Nephron progenitor cell (in vitro differentiated cells): ENCODE measurements around the gene STRIP1.

ENCODE experiments used
- DNase-seq: peaks from one replicate; pipeline ENCODE4 v3.0.0; 2021
- H3K27ac Mint-ChIP-seq: 2 replicates; pipeline ENCODE4 v1.8.0; 2021; ENCODE audit warnings: mild to moderate bottlenecking, moderate library complexity, mixed read lengths
- H3K27me3 Mint-ChIP-seq: 2 replicates; pipeline ENCODE4 v1.8.0; 2021; ENCODE audit warnings: mild to moderate bottlenecking, low read depth, mixed read lengths; ENCODE audit not compliant: poor library complexity
- H3K36me3 Mint-ChIP-seq: 2 replicates; pipeline ENCODE4 v1.8.0; 2021; ENCODE audit warnings: low read depth, mixed read lengths
- H3K4me1 Mint-ChIP-seq: 2 replicates; pipeline ENCODE4 v1.8.0; 2021; ENCODE audit warnings: mixed read lengths
- H3K4me3 Mint-ChIP-seq: 2 replicates; pipeline ENCODE4 v1.8.0; 2021; ENCODE audit warnings: mild to moderate bottlenecking, moderate library complexity, mixed read lengths
- H3K9me3 Mint-ChIP-seq: 2 replicates; pipeline ENCODE4 v1.8.0; 2021; ENCODE audit warnings: mild to moderate bottlenecking, moderate library complexity, mixed read lengths
- TF ChIP-seq, protein P1 (sequence below): fragments of 200-600 bp; sonication (generic); IDR thresholded peaks from 2 replicates; pipeline ENCODE4 v1.5.0; 2021; ENCODE audit warnings: antibody characterized with exemption

Gene STRIP1

DNA sequence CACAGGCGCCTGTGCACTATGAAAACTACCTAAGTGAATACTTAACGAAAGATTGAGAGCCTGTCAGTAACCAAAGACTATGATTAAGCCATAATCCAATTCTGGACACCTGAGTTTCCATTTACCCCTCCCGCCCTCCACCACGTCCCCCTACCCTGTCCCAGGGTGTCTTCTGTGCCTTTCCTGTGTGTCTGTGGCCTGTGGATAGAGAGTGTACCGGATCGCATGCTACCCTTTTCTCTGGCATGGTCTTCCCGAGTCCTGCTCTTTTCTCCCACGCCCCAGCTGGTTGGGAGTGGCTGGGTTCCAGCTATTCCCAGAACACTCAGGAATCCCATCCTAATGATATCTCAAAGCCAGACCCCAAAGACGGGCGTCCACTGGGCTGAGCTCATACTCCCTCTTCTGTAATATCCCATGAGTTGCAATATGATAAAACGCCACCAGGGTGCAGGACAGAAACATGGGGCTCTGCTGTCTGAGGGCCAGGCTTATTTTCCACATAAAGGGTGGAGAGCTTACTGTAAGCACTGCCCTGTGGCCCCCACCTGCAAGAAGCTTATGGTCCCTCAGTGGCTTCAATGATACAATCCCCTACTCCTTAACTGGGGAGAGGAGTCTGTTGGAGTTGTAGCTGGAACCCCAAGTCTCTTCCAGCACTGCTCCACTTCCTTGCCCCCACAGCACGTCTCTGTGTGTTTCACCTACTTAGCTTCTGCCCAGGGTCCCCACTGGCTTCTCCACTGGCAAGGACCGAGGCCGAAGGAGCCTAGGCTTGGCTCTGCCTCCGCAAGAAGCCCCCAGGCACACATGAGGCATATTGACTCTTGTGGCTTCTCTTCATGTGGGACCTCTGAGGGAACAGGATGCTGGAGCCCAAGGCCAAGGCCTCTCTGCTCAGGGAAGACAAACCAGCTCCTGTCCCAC, 53.7 kb downstream of the STRIP1 start:
- no peaks in the 10 kb centered on the region for H3K36me3 Mint-ChIP-seq
- H3K27me3 Mint-ChIP-seq = peaks cover 84% of the 10 kb centered on the region
- DNase-seq = peak; percentile 64
- H3K27ac Mint-ChIP-seq = no peak overlapping the region
- H3K4me1 Mint-ChIP-seq = peaks cover 47% of the 10 kb centered on the region
- H3K4me3 Mint-ChIP-seq = no peak overlapping the region
- TF ChIP-seq, protein P1, sequence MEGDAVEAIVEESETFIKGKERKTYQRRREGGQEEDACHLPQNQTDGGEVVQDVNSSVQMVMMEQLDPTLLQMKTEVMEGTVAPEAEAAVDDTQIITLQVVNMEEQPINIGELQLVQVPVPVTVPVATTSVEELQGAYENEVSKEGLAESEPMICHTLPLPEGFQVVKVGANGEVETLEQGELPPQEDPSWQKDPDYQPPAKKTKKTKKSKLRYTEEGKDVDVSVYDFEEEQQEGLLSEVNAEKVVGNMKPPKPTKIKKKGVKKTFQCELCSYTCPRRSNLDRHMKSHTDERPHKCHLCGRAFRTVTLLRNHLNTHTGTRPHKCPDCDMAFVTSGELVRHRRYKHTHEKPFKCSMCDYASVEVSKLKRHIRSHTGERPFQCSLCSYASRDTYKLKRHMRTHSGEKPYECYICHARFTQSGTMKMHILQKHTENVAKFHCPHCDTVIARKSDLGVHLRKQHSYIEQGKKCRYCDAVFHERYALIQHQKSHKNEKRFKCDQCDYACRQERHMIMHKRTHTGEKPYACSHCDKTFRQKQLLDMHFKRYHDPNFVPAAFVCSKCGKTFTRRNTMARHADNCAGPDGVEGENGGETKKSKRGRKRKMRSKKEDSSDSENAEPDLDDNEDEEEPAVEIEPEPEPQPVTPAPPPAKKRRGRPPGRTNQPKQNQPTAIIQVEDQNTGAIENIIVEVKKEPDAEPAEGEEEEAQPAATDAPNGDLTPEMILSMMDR = peak; percentile 63
- no peaks in the 10 kb centered on the region for H3K9me3 Mint-ChIP-seq

DNA sequence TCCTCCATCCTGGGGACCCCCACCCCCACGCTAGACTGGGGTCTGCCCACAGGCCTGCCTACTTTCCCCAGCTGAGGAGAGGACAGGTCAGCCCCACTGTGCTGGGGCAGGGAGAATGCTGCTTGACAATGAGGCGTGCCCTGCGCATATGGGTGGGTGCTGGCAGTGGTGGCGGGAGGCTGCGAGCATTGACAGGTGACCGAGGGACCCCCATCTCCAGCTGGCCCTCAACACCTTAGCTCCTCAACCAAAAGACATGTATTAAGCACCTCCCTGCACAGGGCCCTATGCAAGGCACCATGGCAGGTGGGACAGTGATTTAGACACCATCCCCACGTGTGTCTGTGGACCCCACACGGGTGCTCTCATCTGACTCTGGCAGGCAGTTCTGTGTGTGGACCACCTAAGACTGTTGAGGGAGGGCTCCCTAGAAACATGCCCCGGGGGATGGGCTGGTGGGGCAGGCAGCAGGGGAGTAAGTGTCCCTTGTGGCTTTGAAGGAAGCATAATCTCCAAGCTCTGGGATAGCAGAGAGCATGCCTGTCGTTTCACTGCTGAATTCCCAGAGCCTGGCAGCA, 54.4 kb downstream of the STRIP1 start:
- Mint-ChIP-seq H3K27me3 (peaks cover 84% of the 10 kb centered on the region), H3K36me3 (no peaks in the 10 kb centered on the region), H3K9me3 (no peaks in the 10 kb centered on the region), H3K27ac (no peak overlapping the region), H3K4me3 (no peak overlapping the region), H3K4me1 (peaks cover 40% of the 10 kb centered on the region)
- no peak for DNase-seq
- TF ChIP-seq, protein P1 = no peak

DNA sequence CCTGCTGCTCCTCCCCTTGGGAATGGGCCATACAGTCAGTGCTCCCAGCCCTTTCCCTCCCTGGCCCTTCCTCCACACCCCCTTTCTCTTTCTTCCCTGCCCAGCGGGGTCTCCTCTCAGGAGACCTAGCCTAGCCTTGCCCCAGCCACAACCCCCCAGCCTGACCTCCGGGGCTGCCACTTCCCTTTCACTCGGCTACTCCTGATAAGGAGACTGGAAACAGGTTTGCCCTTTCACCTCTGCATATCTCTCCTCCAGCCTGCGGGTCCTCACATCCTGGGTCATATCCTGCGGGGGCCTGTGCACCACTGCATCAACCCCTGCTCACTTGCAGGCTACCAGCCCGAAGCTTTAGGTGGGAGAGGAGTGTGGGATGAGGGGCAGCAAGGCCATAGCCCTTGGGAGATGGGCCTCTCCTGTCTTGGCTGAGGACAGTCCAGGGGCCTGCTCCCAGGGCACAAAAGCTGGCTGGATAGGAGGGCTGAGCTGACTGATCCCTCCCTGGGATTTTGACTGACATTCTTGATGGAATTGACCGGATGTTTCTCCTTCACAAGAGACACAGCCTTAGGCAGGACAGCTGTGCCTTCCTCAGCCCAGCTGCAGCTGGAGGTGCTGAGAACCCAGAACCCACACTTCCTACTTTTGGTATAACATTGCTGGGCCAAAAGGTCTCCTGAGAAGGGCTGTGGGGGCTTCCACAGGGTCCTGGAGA, 55.3 kb downstream of the STRIP1 start:
- peaks cover 80% of the 10 kb centered on the region for H3K27me3 Mint-ChIP-seq
- H3K27ac Mint-ChIP-seq = no peak overlapping the region
- H3K4me3 Mint-ChIP-seq = no peak overlapping the region
- no peak for DNase-seq
- peaks cover 39% of the 10 kb centered on the region for H3K4me1 Mint-ChIP-seq
- no peaks in the 10 kb centered on the region for H3K36me3 Mint-ChIP-seq
- TF ChIP-seq, protein P1 = no peak
- H3K9me3 Mint-ChIP-seq = peaks cover 6% of the 10 kb centered on the region

DNA sequence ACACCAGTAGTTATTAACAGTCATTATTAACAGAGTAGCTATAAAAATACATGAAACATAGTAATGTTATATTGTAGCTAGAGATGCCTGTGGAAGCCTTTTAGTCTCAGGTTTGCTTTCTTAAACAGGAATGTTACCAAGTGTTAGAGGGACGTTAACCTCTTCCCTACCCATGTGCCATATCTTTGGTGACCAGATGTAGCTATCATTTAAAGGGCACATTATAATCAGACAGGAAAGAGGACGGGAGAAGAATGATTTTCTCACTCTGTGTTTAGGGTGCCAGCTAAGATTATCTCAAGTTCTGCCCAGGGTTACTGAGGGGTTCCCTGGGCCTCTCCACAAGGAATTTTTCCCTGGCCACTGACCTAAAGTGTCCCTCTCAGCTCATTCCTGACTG, 57.0 kb downstream of the STRIP1 start:
- no peak overlapping the region for H3K27ac Mint-ChIP-seq
- no peak overlapping the region for H3K4me3 Mint-ChIP-seq
- peaks cover 74% of the 10 kb centered on the region for H3K27me3 Mint-ChIP-seq
- H3K9me3 Mint-ChIP-seq = peaks cover 6% of the 10 kb centered on the region
- TF ChIP-seq, protein P1 = no peak
- H3K4me1 Mint-ChIP-seq = peaks cover 22% of the 10 kb centered on the region
- DNase-seq = no peak
- H3K36me3 Mint-ChIP-seq = no peaks in the 10 kb centered on the region

DNA sequence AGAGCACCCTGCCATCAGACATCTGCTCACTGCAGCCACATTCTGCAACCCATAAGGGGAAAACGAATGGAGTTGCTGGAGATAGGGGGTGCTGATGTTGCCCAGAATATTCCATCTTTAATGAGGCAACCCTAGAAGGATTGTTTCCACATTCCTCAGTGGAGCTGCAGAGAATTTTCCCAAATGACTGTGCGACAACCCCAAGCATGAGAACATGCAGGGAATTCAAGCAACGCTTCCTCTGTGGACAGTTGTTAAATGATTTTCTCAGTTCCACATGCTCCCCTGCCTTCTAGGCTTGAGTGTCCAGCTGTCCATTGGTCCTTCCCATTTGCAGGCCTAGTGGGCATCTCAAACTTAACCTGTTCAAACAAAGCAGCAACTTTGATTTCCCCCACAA, 57.4 kb downstream of the STRIP1 start:
- no peak overlapping the region for H3K27ac Mint-ChIP-seq
- TF ChIP-seq, protein P1 = no peak

More for the DNA sequence above, 57.4 kb downstream of the STRIP1 start:
- no peaks in the 10 kb centered on the region for H3K36me3 Mint-ChIP-seq
- peaks cover 6% of the 10 kb centered on the region for H3K9me3 Mint-ChIP-seq
- no peak for DNase-seq
- H3K4me1 Mint-ChIP-seq = peaks cover 18% of the 10 kb centered on the region
- H3K4me3 Mint-ChIP-seq = no peak overlapping the region
- peaks cover 73% of the 10 kb centered on the region for H3K27me3 Mint-ChIP-seq
